ENCODE measurements around the gene ARMS2. TPM values are rescaled to one million over a fixed set of nuclear protein-coding genes. Genes with fewer than 3 reads are reported as not detected.

The ARMS2 gene
- not detected in 2 replicates for total RNA-seq

- intact Hi-C loops (cut with micrococcal nuclease), result no loop called here
Measured at GRCh38 chr10:122454603-122455080, at the start of gene ARMS2. Gene ARMS2 (plus strand): TSS chr10:122454653. CDS start chr10:122454728, 75 bp downstream.

GRCh38 chr10:122407375-122408125, 46.9 kb upstream of the ARMS2 start:
- intact Hi-C loops (cut with micrococcal nuclease), result no loop called here

- intact Hi-C loops (cut with micrococcal nuclease), result no loop called here
Measured at GRCh38 chr10:122413327-122413726, 41.1 kb upstream of the ARMS2 start.

GRCh38 chr10:122417667-122418066, 36.8 kb upstream of the ARMS2 start:
- intact Hi-C loops (cut with micrococcal nuclease), result loop anchor here (2.0 kb wide), 1 partner anchor 43 kb away; the partner anchor contains the start of gene PLEKHA1

GRCh38 chr10:122419016-122419415, 35.4 kb upstream of the ARMS2 start:
- intact Hi-C loops (cut with micrococcal nuclease), result no loop called here

GRCh38 chr10:122419876-122420623, 34.4 kb upstream of the ARMS2 start:
- intact Hi-C loops (cut with micrococcal nuclease), result no loop called here

- intact Hi-C loops (cut with micrococcal nuclease), result no loop called here
Measured at GRCh38 chr10:122420624-122421007, 33.8 kb upstream of the ARMS2 start.

- intact Hi-C loops (cut with micrococcal nuclease), result no loop called here
Measured at GRCh38 chr10:122421054-122421625, 33.3 kb upstream of the ARMS2 start.

GRCh38 chr10:122421742-122422141, 32.7 kb upstream of the ARMS2 start:
- intact Hi-C loops (cut with micrococcal nuclease), result no loop called here

- intact Hi-C loops (cut with micrococcal nuclease), result no loop called here
Measured at GRCh38 chr10:122422266-122422989, 32.0 kb upstream of the ARMS2 start.

GRCh38 chr10:122424059-122424458, 30.4 kb upstream of the ARMS2 start:
- intact Hi-C loops (cut with micrococcal nuclease), result no loop called here

- intact Hi-C loops (cut with micrococcal nuclease), result no loop called here
Measured at GRCh38 chr10:122426829-122427228, 27.6 kb upstream of the ARMS2 start.

GRCh38 chr10:122427280-122427679, 27.2 kb upstream of the ARMS2 start:
- intact Hi-C loops (cut with micrococcal nuclease), result no loop called here

- intact Hi-C loops (cut with micrococcal nuclease), result loop anchor here (1.0 to 2.0 kb wide), 6 partner anchors 61 to 293 kb away; partner anchors contain the start of gene PLEKHA1
Measured at GRCh38 chr10:122435212-122435827, 19.1 kb upstream of the ARMS2 start.

GRCh38 chr10:122441961-122442360, 12.5 kb upstream of the ARMS2 start:
- intact Hi-C loops (cut with micrococcal nuclease), result no loop called here

- intact Hi-C loops (cut with micrococcal nuclease), result no loop called here
Measured at GRCh38 chr10:122445469-122445868, 9.0 kb upstream of the ARMS2 start.

GRCh38 chr10:122445904-122446303, 8.5 kb upstream of the ARMS2 start:
- intact Hi-C loops (cut with micrococcal nuclease), result no loop called here

GRCh38 chr10:122446668-122447423, 7.6 kb upstream of the ARMS2 start:
- intact Hi-C loops (cut with micrococcal nuclease), result no loop called here

GRCh38 chr10:122448600-122448999, 5.9 kb upstream of the ARMS2 start:
- intact Hi-C loops (cut with micrococcal nuclease), result no loop called here

- intact Hi-C loops (cut with micrococcal nuclease), result no loop called here
Measured at GRCh38 chr10:122449153-122449552, 5.3 kb upstream of the ARMS2 start.

Measured in T-helper 1 cell treated with Interleukin-12 subunit alpha and Interleukin-12 subunit beta and Interleukin-4 antibody, amounts not matched to agents 30 ng/mL and 1 ng/mL, for 36 hours (primary cell).